ENCODE results near the gene C5orf47. TPM values are rescaled to one million over a fixed set of nuclear protein-coding genes. Genes with fewer than 3 reads are reported as not detected.

Gene C5orf47
- total RNA-seq, 1 experiment from 2014 or later = 0.18 TPM

DNA sequence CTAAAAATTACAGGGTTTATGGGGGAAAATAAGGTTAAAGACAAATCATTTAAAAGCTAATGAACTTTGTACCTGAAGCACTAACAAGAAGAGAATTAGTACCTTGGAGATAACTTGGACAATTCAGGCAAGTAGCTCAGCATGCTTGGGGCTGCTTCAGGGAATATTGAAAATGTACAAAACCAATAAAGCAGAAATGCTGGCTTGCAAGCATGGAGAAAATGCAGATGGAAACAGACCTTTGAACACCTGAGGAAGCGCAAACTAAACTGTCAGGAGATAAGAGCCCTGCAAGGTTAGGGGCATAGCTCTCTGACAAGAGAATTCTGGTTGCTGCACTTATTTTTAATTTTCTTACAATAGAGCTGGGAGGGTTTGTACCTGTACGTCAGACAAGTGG lies 42.6 kb upstream of the C5orf47 start:
- Histone ChIP-seq H3K4me3 (ENCODE audit: low read depth, low read length) (no peak overlapping the region), H3K27me3 (replicated peaks; ENCODE audit: control insufficient read depth, insufficient read depth, low read length) (no peaks in the 10 kb centered on the region), H3K36me3 (ENCODE audit: control insufficient read depth, insufficient read depth, low read length) (0 out of 2 replicates have a peak, but pooled peaks cover 2% of the 10 kb centered on the region), H3K9me3 (no peaks in the 10 kb centered on the region), H3K4me1 (peaks cover 70% of the 10 kb centered on the region)
- DNase-seq = peak; percentile 62 to 74
- BruUV-seq (replicated peaks) = no TSS peak
- no peaks in the 10 kb centered on the region for H3K27me3 Mint-ChIP-seq (ENCODE audit: insufficient read depth, unreplicated experiment)
- peak overlapping the region; percentile 44 for H3K4me3 Mint-ChIP-seq (ENCODE audit: unreplicated experiment)
- peak overlapping the region; percentile 69 for H3K27ac Mint-ChIP-seq (ENCODE audit: unreplicated experiment)
- CTCF ChIA-PET = interaction anchor here (1.0 to 1.9 kb wide), 6 partner anchors 14 to 390 kb away, joined by 3 to 6 read pairs (median 4); no protein-coding TSS in a partner anchor
- POLR2A ChIA-PET = interaction anchor here (0.6 to 1.7 kb wide), 4 partner anchors 14 to 58 kb away, joined by 3 to 8 read pairs (median 5); partner anchors contain the start of gene CPEB4
- intact Hi-C loops (cut with micrococcal nuclease; ENCODE audit: unreplicated experiment) = loop anchor here (1.0 to 2.0 kb wide), 4 partner anchors 14 to 122 kb away; no protein-coding TSS in a partner anchor
- peaks cover 52% of the 10 kb centered on the region for H3K4me1 Mint-ChIP-seq (ENCODE audit: low read depth, unreplicated experiment)
- H3K36me3 Mint-ChIP-seq (ENCODE audit: insufficient read depth, unreplicated experiment) = peaks cover 18% of the 10 kb centered on the region
- no peak for TF ChIP-seq CTCF (IDR thresholded peaks at IDR 0.05; ENCODE audit: insufficient read depth in 1 of 2, low read depth in 1 of 2, low read length in 1 of 2, severe bottlenecking in 1 of 2, unreplicated experiment in 1 of 2)
- H3K9me3 Mint-ChIP-seq (ENCODE audit: unreplicated experiment) = no peaks in the 10 kb centered on the region

DNA sequence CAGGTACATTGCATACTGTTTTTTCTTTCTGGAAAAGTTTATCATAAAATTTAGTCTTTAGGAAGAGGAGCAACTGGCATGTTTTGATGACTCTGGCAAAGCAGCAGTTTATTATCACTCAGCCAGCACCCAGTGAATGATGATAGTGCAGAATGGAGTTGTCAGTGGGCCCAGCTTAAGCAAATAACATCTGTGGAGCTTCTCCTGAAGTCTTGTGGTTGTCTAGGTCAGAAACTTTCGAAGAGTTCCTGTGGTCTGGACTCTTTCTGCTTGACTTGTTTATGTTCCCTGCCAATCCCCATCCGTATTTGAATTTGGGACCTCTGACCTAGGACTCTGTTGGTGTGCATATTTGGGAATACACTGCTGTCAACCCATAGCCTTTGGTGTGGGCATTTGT lies 38.1 kb upstream of the C5orf47 start:
- Mint-ChIP-seq H3K27ac (ENCODE audit: unreplicated experiment) (no peak overlapping the region), H3K36me3 (ENCODE audit: insufficient read depth, unreplicated experiment) (peaks cover 52% of the 10 kb centered on the region), H3K9me3 (ENCODE audit: unreplicated experiment) (no peaks in the 10 kb centered on the region), H3K4me3 (ENCODE audit: unreplicated experiment) (no peak overlapping the region), H3K27me3 (ENCODE audit: insufficient read depth, unreplicated experiment) (no peaks in the 10 kb centered on the region), H3K4me1 (ENCODE audit: low read depth, unreplicated experiment) (peaks cover 32% of the 10 kb centered on the region)
- H3K27me3 ChIP-seq (replicated peaks; ENCODE audit: control insufficient read depth, insufficient read depth, low read length) = no peaks in the 10 kb centered on the region
- H3K9me3 ChIP-seq = no peaks in the 10 kb centered on the region
- TF ChIP-seq CTCF (IDR thresholded peaks at IDR 0.05; ENCODE audit: insufficient read depth in 1 of 2, low read depth in 1 of 2, low read length in 1 of 2, severe bottlenecking in 1 of 2, unreplicated experiment in 1 of 2) = no peak
- POLR2A ChIA-PET = no interaction called here
- H3K4me1 ChIP-seq = peaks cover 28% of the 10 kb centered on the region
- intact Hi-C loops (cut with micrococcal nuclease; ENCODE audit: unreplicated experiment) = no loop called here
- no TSS peak for BruUV-seq (replicated peaks)
- CTCF ChIA-PET = no interaction called here
- H3K4me3 ChIP-seq (ENCODE audit: low read depth, low read length) = no peak overlapping the region
- DNase-seq = no peak
- no peaks in the 10 kb centered on the region; the same call in 1 of the 2 replicates for H3K36me3 ChIP-seq (ENCODE audit: control insufficient read depth, insufficient read depth, low read length)

DNA sequence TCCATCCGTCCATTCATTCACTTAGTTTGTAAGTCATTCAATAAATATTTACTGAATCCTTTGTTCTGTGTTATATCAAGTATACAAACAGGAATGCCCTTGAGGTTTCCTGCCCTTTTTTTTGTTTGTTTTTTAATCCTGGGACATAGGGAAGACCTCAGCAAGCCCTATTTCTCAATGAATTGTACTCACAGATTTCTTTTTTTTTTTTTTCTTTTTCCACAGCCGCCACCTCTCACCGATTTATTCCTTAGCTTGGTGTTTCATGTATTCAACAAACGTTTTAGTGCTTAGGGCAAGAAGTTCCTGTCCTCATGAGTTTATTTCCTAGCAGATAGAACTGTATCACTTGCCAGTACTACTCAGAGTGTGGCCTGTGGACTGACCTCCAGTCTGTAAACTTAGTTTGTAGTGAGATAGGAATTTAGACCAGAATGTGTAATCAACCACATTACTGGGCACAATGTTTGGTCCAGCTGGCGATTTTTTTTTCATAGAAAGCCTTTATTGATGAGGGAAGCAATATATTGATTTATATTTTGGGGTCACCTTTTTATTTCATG lies 35.4 kb upstream of the C5orf47 start:
- CTCF ChIA-PET = no interaction called here
- no peaks in the 10 kb centered on the region for H3K27me3 ChIP-seq (replicated peaks; ENCODE audit: control insufficient read depth, insufficient read depth, low read length)
- Mint-ChIP-seq H3K27me3 (ENCODE audit: insufficient read depth, unreplicated experiment) (no peaks in the 10 kb centered on the region), H3K4me3 (ENCODE audit: unreplicated experiment) (no peak overlapping the region), H3K36me3 (ENCODE audit: insufficient read depth, unreplicated experiment) (peaks cover 48% of the 10 kb centered on the region), H3K27ac (ENCODE audit: unreplicated experiment) (no peak overlapping the region), H3K9me3 (ENCODE audit: unreplicated experiment) (no peaks in the 10 kb centered on the region), H3K4me1 (ENCODE audit: low read depth, unreplicated experiment) (peaks cover 14% of the 10 kb centered on the region)
- no peak for DNase-seq
- no peaks in the 10 kb centered on the region for H3K9me3 ChIP-seq
- peaks cover 13% of the 10 kb centered on the region for H3K4me1 ChIP-seq
- TF ChIP-seq CTCF (IDR thresholded peaks at IDR 0.05; ENCODE audit: insufficient read depth in 1 of 2, low read depth in 1 of 2, low read length in 1 of 2, severe bottlenecking in 1 of 2, unreplicated experiment in 1 of 2) = no peak
- POLR2A ChIA-PET = no interaction called here
- intact Hi-C loops (cut with micrococcal nuclease; ENCODE audit: unreplicated experiment) = no loop called here
- H3K4me3 ChIP-seq (ENCODE audit: low read depth, low read length) = no peak overlapping the region
- no TSS peak for BruUV-seq (replicated peaks)
- no peaks in the 10 kb centered on the region; the same call in 1 of the 2 replicates for H3K36me3 ChIP-seq (ENCODE audit: control insufficient read depth, insufficient read depth, low read length)
